Measurements from ENCODE around the gene CYGB.

The CYGB gene

DNA sequence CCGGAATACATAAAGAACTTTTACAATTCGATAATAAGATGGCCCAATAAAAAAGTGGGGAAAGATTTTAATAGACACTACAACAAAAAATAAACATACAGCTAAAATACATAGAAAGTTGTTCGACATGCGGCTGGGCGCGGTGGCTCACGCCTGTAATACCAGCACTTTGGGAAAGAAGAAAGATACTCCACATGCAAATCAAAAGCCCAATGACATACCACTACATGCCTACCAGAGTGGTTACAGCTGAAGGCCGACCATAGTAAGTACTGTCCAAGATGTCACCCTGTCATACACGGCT lies 11.7 kb upstream of the CYGB start:
- no peak for DNase-seq

DNA sequence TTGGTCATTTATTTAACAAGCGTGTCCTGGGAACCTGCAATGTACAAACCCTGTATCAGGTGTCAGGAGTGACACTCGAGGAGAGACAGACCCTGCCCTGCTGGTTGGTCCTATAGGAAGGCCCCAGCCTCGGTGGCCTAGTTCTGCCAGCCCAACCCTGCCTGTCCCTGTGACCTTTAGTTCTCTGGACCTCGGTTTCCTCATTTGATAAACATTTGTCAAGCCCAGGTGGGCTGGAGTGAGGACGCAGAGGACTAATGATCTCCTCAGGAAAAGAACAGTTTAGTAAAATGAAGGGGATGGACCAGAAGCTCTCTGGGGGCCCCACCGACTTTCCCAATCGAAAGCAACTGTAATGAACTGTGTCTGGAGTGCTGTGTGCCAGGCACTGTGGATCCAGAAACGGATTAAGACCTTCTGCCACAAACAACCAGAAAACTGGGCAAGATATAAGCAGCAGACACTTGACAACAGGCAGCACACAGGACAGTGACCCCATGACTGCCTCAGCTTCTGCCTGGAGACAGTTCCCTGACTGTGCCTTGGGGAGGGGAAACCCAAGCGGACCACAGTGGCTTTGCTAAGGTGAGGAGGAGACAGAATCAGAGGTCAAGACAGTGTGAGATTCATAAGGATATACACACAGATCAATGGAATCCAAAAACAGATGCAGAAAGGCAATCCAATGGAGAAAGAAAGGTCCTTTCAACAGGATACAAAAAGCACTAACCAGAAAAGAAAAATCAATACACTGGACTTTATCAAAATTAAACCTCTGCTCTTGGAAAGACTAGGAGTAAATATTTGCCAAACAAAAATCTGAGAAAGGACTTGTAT lies 11.1 kb upstream of the CYGB start:
- no peak for DNase-seq

DNA sequence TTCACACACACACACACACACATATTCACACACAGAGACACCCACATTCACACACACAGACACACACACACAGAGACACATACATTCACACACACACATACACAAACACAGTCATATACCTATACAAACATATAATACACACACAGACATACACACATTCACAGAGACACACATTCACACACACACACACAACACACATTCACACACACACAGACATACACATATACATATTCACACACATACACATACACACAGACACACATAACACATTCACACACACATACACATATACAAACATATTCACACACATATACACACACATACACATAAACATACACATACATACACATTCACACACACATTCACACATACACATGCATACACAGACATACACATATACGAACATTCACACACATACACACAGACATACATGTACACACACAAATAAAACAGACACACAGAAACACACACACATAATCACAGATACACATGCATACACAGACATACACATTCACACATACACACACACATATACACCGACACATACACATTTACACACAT lies 10.2 kb upstream of the CYGB start:
- DNase-seq, result no peak

DNA sequence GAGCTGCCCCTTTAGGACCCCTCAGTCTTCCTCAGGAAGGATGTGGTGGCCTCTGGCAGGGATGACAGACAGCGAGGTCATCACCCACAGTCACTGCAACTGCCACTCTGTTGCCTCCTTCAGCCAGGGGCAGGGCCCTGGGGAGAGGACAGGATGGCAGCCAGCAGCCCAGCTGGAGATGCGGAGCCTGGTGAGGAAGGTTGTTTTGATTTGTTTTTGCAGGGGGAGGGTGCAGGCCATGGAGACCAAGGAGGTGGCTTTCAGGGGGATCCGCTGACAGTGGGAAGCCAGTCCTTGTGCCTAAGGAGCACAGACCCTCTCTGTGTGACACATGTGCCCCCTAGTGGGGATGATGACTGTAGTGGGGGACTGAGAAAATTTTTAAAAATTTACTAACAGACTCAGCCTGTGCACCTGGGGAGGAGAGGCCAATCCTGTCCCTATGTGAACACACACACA lies 9.7 kb upstream of the CYGB start:
- DNase-seq, result peak; percentile 64

DNA sequence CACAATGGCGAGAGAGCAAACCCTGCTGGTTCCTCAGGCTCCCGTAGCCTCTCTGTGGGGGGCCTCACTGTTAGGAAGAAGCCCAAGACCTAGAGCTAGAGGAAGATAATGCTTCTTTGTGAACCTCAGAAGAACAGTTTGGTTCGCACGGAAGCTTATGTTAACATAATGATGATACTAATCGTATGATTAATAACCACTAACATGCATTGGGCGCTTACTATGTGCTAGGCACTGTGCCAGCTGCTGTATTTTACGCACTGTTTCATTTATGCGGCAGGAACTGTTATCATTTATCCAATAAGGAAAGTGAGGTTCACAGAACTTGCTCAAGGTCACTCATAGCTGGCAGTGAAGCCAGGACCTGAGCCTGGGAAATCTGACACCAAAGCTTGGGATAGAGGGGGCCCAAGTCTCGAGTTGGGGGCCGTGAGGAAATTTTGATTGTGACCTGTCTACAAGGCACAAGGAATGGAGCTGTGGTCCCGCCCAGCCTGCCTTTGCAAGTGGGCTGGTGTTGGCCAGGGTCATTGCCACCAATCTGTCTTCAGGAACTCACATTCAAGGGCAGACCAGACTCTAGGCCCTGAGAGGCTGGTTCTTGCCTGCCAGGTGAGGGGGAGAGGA lies 9.2 kb upstream of the CYGB start:
- no peak for DNase-seq

DNA sequence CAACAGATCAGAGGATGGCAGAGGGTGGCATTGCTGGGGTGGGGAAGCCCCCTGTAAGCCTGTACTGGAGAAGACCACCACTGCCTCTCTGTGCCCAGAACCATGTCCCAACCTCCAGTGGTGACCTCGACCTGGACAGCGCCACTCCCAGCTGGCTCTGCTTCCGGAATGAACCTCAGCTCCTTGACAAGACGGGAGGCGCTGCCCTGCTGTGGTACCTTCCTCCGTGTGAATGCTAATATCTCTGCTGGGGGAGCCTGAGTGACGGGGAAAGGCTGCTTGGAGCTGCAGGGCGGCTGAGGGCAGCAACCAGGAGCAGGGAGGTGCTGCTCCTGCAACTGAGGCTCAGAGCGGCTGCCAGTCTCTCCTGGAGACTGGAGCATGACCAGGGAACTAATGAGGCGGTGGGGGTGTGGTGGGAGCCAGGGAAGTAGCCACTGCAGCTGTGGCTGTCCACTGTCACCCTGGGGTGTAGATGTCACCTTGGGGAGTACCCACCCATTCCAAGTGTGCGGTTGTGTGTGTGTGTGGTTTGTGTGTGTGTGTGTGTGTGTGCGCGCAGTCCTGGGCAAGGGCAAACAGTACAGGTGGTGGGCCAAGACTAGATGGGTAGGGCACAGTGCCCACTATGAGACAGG lies 8.5 kb upstream of the CYGB start:
- DNase-seq, result no peak

DNA sequence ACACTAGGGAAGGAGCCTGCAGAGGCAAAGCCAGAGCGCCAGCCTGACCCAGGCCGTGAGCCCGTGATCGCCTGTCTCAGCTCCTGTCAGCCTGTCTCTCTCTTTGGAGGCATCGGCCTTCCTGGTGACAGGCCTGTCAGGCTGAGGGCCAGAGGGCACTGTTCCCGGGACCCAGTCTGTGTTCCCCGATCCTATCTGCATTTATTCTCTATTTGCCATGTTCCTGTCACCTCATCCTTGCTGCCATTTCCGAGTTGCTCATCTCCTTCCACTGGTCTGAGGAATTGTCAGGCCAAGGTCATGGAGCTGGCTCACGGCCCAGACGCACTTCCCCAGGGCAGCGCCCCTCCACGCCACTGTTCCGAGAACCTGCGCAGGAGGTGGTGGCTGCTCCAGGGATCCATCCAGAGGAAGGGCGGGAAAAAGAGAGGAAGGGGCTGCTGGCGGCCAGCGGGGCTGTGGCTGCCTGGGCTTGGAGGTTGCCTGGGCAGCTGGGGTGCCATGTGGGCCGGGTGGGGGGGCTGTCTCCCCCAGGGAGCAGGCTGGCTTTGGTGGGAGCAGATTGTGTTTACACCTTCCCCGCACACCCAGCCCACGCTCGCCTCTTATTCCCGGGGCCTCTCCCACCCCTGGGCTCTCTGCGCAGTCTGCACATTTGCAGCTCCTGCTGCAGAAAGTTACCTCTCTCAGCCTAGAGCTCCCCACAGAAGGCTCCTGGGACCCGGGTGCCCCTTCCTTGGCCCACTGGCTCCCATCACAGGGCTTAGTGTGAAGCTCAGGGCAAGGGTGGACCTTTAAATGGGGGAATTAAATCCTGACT lies 7.2 kb upstream of the CYGB start:
- no peak for DNase-seq

DNA sequence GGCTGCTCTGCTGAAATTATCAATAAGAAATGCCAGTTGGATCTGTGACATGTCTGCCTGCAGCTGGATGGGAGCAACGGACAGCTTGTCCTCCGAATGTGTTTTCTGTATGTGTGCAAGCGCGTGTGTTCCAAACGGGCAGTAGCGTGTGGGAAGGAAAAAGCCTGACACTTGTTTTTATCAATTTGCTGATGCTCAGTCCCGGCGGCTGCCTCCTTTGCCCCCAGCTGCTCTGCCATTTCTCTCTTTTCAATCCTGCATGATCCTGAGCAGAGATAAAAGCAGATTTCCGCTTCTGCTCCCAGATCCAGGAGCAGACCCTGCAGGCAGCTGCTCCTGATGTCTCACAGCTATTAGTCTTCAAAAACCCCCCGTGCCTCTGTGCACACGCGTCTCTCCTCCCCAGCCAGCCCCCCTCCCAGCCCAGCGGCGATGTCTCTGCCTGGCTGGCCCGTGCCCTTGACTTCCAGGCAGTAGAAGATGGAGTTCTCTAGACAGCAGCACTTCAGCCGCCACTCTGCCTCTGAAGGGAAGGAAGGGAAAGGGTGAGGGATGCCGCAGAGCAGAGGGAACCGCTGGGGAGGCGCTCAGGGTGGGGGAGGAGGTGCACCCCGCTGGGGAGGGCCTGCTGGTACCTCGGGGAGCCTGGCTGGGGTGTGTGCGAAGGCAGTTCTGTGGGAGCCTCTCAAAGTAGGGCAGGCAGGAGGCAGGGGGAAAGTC lies 6.5 kb upstream of the CYGB start:
- DNase-seq, result no peak

DNA sequence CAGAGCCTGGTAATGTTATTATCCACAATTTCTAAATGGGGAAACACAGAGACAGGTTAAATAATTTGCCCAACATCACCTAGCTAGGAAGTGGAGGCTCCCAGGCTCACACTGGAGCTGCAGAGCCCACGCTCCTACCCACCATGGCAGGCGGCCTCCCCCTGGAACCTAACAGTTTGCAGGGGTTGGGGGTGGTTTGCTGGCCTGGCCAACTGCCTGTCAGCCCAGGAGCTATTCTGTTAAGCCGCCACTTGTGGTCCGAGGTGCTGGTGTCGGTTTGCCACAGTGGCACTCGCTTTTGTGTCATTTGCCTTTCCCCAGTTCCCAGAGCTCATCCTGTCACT lies 5.9 kb upstream of the CYGB start:
- no peak for DNase-seq

DNA sequence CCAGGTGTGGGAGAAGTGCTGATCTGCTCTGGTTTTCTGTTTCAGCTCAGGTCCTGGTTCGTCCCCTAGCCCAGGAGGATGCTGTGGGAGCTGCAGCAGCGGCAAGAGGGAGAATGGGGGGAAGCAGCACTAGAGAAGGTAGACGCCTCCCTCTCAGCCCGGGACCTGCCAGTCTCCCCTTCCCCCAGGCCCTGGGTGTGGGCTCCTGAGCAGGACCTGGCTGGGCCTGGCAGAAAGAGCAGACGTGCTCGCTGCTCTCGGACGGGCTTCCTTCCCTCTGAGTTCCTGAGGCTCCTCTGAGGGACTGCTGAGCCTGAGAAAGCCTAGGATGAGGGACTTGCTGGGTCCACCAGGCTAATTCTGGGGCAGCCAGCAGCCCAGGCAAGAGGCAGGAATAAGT lies 5.5 kb upstream of the CYGB start:
- DNase-seq, result no peak

DNA sequence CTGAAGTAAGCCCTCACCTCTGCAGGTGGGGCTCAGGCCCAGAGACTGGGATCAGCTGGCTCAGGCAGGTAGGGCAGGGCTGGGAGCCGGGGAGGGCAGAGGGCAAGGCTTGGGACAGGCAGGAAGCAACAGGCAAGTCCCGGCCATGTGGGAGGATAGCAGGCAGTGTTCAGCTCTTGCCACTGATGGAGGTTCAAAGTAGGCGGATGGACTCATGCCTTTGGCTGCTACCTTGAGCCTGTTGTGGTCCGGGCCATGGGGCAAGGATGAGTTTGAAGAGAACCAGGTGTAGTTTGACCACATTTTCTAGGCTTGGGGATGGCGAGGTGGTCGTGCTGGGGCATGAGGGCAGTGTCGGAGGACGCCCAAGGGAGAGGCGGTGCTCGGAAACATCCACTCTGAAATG lies 5.1 kb upstream of the CYGB start:
- no peak for DNase-seq

DNA sequence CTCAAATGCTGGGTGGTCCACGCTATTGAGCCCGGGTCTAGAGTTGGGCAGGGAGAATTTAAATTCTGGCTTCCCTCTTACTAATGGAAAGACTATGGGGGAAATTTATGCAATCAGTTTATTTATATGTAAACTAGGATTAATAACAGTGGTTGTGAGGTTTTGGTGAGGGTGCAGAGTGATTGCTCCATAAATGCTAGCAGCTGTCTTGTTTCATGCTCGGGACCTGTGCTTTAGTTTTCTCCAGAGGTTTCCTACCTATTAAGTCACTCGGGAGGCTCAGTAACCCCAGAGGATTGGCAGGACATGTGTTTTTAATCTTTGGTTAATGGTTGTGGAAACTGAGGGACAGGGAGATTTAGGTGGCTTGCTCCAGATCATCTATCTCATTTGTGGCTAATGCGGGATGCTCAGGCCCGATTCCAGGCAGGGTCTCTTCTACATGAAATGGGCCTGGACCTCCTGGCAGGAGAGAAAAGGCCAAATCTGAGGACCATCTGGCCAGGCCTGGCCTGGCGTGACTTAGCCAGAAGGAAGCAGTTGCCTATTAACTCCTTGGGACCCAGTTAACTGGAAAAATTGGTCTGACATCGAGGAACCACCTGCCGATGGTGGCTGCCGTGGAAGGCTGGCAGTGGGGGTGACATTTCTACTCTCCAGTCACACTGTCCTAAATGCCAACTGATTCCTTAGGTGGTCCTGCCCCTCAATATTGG lies 4.4 kb upstream of the CYGB start:
- DNase-seq, result no peak

DNA sequence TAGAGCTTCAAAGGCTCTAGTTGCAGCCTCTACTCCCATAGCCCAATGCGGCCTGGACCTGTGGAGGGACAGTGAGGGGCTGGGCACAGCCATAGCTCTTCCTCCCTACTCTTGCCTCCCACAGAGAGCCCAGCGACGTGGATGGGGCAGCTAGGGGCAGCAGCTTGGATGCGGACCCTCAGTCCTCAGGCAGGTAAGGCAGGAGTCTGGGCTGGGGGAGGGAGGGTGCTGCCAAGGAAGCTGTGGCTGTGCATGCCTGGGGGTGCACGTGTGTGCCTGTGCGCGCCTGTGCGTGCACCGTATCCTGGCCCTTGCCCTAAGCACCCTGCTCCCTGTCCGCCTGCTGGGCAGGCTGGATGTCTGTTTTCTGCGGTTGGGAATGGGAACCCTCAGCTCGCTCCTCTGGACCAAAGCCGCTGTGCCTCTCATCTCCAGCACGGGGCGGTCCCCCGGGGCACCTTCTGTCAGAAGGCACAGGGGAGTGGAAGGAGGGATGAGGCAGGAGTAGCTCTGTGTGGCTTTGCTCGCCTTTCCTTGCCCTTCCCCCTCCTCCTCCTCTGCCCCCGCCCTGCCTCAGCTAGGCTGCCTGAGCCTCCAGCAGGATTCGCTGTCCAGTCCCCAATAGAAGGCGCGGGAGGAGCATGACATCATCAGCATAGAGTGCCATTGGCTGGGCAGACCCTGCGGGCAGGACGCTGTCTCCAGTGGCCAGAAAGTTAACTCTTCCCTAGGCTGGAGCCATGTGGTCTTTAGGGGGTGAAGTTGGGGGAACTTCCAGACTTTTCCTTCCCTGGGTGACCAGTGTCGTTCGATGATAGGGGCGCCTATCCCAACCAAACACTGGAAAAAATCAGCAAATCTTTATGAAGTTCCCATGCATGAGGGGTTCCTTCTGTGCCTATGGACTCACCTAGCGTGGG lies 3.1 kb upstream of the CYGB start:
- peak; percentile 88 for DNase-seq

DNA sequence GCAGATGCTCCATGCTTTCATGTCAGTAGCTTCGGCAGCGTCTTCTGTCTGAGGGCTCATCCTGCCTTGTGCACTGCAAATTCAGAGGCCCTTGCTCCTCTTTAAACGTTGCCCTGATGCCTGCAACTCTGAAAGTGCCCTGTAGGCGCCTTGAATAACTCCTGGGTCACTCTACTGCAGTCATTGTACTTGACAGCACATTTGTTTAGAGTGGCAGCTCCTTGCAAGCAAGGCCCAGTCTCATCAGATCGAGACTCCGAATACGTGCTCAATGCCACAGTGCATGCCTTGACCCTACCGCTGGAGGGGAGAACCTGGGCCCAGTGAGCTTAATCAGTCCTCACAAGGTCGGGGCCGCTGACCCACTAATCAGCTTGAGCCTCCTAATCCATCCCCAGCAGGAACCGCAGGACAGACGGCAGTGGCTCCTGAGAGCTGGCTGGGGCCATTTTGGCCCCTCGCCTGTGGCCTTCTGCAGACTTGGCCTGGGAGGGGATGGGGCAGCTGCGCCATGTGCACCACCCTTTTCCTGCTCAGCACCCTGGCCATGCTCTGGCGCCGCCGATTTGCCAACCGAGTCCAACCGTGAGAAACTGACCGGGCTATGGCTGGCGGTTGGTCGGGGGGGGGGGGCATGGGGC lies 2.2 kb upstream of the CYGB start, which contains the start of gene PRCD:
Gene PRCD, plus strand, starts transcription at position 414 of the 641 bp plus-strand sequence. Its CDS starts 98 bp downstream, at position 512.
- no peak for DNase-seq

DNA sequence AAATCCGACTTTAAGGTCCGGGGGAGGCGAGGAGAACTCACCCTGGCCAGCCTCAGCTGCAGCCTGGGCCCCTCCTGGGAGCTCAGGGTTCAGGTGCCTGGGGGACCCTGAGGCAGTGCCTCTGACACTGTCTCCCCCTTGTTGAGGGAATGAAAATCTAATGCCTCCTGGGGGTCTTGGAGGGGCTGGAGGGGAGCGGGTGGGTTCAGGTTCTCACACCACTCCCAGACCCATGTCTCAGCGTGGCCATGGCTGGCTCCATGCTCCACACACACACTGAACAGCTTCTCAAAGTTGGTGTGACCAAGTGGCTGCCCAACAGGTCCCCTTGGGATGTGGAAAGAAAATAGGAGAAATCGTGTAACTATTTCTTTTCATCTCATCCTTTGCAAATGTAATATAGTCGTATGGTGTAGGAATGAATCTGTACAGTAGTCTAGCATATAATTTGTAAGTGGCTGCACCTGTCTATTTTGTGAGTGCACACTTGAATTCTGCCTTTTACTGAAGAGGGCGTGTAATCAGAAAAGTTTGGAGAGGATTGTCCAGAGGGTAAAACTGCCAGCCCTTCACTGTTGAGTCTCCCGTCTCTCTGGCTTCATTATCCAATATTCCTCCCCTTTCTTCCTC lies 1.5 kb upstream of the CYGB start:
- no peak for DNase-seq

DNA sequence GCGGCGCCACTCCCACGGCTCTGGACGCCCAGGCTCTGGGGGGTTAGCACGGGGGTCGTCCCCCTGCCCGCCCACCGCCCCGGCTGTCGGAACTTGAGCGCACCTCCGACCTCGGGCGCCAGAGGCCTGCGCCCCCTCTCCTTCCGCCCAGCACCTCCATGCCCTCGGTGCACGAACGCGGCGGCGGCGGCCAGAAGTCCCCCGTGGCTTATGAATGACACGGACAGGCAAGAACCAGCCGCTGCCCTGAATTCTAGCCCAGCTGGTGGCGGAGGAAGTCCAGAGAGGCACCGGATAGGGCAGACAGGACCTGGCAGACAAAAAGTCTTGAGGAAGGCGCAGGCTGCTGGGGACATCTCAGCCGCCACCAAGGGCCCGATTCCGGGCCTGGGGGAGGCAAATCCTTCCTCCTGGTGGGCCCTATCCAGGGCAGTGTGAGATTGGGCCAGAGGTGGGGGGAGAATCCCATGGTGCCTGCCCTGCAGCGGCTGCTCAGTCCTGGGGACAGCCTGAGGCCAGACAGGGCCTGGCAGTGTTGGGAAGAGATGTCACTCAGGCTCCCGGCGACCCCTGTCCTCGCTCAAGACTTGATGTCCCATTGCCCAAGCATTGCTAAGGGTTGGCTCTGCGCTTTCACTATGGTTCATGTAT lies 897 bp upstream of the CYGB start:
- DNase-seq, result no peak

DNA sequence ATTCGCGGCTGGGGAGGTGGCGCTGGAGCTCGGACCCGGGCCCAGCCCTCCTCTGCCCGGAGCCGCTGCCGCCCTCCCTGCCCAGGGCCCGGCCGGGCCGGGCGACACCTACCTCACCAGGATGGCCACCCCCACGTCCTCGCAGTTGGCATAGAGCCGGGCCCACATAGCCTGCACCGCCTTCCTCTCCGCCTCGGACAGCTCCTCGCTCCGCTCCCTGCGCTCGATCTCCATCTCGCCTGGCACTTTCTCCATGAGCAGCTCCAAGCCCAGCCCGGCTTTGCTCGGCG lies 276 bp downstream of the CYGB start:
- no peak for DNase-seq

DNA sequence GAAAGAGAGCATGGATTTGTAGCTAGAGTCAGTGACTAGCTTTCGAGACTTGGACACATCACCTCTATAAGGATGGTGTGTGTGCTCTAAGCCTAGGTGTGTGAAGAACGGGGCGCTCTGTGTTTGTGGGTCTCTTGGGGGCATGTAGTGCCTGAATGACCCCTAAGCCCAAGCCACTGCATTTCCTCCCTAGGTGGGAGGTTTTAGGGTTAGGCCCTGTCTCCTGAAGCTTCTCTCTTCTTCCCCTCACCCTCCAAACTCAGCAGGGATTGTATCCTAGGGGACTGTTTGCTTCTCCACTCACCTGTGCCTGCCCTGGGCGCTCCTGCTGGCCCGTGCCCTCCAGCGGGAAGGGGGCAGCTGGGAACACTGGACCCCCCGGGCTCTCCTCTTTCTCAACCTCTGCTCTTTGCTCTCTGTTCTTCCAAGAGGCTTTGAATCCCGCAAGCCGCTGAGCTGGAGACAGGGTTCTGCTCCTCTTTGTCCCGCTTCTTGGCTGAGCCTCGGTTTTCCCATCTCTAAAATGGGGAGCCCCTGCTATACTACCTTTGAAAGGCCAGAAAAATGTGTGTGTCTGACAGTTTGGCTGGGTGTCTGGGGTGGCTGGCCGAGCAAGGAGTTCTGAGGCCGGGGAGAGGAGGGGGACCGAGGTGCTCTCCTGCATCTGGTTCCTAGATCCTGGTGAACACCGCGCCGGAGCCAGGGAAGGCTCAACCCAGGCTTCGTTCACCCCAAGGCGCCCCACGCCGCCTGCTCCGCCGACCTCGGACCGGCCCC lies 810 bp downstream of the CYGB start:
- DNase-seq, result no peak
